HG02763 (cell line): Measurements from ENCODE around the gene TMPRSS9.

Experiments used
- ATAC-seq: cut with Tn5 transposase; IDR thresholded peaks from one replicate; pipeline ENCODE4 v1.9.1; 2021; ENCODE audit warnings: mild to moderate bottlenecking, moderate library complexity; ENCODE audit not compliant: unreplicated experiment

TMPRSS9 gene

DNA sequence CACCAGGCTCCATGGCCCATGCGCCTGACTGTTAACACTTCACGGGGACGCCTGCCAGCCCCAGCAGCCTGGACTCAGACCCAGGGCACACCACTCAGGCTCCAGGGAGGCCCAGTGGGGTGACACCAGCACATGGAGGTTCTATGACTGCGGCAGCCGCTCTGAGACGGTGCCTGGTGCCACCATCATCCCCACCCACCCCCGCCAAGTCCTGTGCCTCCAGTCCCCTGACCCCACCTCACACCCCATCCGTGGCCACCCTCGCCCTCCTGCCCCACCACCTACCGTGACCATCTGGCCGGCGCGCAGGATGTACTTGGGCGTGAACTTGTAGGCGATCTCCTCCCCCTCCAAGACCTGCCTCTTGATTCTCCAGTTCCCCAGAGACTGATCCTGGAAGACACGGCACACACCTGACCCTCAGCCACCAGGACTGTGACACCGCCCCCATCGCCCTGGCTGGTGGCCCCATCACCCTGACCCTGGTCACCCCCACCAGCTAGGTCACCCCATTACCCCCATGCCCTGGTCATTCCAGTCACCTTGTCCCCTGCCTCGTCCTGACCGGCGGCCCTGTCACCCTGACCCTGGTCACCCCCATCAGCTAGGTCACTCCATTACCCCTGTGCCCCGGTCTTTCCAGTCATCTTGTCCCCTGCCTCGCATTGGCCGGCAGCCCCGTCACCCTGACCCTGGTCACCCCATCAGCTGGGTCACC is 72.2 kb downstream of the TMPRSS9 start:
- no peak for ATAC-seq

- no peak for ATAC-seq
Measured at GRCh38 chr19:2433854-2434253, 73.8 kb downstream of the TMPRSS9 start.

- ATAC-seq, result no peak
Measured at GRCh38 chr19:2434267-2434666, 74.2 kb downstream of the TMPRSS9 start.

DNA sequence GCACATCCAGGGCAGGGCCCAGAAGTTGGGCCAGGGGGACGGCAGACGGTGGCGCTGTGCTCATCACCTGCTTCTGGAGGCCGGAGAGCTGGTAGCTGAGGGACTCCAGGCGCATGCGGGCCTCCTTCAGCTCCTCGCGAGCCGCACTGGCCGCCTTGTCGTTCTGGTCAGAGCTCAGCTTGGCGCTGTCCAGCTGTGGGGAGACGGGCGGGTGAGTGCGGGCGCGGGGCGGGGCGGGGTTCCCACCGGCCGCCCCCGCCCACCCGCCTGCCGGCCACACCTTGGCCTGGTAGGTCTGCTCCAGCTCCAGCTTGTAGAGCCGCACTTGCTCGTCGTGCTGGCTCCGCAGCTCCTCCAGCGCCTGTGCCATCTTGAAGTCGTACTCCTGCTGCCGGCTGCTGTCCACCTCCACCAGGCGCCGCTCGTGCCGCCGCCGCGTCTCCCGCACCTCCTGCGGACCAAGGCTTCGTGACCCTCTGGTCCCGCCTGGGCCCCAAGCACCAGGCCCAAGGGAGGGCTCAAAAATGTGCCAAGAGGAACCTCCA is 74.7 kb downstream of the TMPRSS9 start:
- ATAC-seq, result no peak

- no peak for ATAC-seq
Measured at GRCh38 chr19:2436384-2436783, 76.3 kb downstream of the TMPRSS9 start.

DNA sequence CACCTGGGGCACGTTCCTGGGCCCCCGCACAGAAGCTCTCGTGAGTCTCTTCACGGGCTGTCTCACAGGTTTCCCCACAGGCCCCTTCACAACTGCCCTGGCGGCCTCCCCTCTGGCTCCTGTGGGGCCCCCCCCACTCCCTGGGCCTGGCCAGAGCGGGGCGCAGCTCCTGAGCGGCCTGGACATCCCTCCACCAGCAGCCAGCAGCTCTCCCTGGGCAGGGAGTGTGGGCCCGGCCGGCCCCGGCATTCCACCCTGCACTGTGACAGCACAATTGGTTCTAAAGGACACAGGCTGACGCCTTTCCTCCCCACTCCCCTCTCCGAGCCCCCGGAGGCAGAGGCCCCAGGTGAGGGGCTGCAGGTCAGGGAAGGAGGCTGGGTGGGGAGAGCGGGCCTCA is 76.9 kb downstream of the TMPRSS9 start:
- no peak for ATAC-seq

DNA sequence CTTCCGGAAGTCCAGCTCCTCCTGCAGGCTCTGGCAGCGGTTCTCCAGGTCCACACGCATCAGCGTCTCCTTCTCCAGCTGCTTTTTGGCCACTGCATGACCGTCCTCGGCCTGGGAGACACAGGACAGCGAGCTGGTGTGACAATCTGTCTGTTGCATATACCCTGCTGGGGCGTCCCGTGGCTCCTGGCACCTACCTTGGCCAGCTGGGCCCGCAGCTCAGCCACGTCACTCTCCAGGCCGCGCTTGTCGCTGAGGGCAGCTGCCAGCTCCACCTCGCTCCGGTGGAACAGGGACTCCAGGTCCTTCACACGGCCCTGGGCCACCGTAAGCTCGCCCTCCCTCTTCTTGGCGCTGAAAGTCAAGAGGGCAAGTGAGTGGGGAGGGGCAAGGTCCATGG is 78.1 kb downstream of the TMPRSS9 start:
- ATAC-seq, result no peak

DNA sequence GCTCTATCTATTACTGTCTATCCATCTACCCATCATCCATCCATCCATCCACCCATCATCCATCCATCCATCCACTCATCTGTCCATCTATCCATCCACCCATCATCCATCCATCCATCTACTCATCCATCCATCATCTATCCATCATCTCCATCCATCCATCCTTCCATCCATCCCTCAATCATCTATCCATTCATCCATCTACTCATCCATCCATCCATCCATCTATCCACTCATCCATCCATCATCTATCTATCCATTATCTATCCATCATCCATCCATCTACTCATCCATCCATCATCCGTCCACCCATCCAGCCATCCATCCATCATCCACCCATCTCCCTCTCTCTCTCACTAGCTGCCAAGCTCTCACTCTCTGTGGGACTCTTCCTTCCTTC is 80.5 kb downstream of the TMPRSS9 start:
- no peak for ATAC-seq

DNA sequence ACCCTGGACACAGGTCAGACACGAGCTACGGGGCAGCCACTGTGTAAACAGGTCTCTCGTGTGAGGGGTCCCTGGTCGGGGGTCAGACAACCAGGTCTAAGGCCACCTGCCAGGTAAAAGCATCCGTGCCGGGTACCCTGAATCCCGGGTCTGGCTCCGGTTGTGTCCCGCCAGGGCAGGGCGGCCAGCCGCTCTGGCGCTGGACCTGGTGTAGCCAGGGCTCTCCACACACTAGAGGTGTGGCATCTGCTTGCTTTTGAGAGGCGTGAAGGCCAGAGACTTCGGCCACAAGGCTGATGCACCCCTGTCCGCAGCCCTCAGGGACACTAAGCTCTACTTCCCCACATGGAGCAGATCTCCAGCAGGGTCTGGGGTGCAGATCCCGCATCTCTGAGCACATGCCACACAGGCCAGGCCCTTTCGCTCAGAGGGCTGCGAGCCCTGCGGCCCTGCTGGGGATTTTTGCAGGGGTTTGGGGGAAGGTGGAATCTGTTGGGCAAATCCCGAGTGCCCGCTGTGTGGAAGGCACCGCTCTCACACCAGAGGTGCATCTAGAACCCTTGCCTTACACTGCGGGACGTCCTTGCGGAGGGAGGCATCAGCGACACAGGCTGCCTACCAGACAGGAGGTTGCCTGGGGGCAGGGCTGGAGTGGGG is 81.2 kb downstream of the TMPRSS9 start:
- ATAC-seq, result no peak

DNA sequence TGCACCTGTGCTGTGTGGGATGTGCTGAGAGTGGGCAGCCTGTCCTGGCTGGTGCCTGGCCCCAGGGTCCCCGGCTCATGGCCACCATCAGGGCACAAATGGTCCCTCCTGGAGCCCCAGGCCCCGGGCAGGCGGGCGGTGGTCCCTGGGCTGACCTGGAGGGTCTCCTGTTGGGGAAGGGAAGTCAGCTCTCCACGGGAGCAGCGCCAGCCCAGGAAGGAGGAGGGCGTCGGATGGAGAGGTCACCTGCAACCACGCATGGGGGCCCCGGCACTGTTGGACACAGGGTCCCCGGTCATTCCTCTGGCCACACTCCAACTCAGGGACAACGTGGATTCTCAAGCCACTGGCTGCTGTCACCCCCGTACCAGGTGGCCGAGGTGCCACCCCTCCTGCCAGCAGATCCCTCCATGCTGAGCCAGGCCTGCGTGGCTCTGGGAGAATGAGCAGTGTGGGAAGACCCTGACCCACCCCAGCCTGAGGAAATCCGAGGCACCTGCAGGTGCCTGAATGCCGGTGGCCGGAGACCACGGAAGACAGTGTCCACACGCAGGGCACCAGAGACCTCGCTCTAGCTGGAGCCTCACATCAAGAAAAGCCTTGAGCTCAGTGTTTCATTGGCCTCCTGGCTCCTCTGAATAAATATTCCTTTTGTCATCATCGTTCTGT is 83.2 kb downstream of the TMPRSS9 start:
- ATAC-seq, result no peak

- ATAC-seq, result no peak
Measured at GRCh38 chr19:2443785-2444182, 83.7 kb downstream of the TMPRSS9 start.

DNA sequence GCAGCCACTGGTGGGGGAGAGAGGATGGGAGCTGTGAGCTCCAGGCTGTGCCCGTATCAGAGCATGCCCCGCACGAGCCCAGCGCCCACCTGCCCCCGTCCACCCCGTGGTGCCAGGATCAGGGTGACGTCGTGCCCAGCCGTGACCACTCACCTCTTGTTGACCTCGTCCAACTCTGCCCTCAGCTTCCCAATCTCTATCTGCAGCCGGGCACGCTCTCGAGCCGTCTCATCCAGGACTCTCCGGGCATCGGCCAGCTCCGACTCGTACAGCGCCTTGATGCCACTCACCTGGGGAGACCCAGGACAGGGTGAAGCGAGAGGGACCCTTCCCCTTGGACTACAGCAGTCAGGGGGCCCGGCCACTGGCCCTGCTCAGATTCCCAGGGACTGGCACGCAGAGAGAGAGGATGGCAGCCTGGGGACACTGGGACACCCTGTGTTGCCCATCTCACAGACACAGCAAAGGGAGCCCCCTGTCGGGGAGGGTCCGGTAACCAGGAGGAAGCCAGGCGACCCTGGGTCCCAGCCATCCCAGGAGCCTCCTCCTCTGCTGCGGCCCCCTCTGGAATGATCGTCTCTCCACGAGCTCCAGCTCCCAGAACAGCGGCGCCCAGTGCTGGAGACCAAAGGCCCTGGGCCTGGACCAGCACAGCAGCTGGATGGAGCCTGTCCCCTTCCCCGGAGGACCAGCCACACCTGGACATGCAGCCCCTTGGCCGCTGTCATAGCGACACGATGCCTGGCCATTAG is 84.4 kb downstream of the TMPRSS9 start:
- no peak for ATAC-seq

GRCh38 chr19:2446381-2446780 is 86.3 kb downstream of the TMPRSS9 start:
- ATAC-seq, result no peak

GRCh38 chr19:2449019-2449418 is 89.0 kb downstream of the TMPRSS9 start:
- ATAC-seq, result no peak

- ATAC-seq, result no peak
Measured at GRCh38 chr19:2451138-2451537, 91.1 kb downstream of the TMPRSS9 start.

DNA sequence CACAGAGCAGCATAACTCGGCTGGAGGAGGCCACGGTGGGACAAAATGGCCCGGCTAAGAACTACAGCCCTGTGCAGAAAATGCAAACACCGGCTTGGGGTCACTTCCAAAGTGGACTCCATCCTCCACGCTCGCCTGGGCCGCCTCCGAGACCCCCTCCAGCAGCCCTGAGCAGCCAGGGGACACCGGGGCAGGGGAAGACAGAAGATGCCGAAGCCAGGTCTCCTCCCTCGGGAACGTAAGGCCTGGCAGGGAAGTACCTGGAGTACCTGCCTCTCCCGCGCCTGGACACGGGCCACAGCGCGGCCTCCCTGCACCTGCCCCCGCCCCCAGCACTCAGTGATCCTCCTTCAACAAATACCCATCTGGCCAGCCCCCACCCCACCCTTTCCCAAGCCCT is 91.7 kb downstream of the TMPRSS9 start:
- no peak for ATAC-seq

- ATAC-seq, result no peak
Measured at GRCh38 chr19:2453431-2454025, 93.5 kb downstream of the TMPRSS9 start.

DNA sequence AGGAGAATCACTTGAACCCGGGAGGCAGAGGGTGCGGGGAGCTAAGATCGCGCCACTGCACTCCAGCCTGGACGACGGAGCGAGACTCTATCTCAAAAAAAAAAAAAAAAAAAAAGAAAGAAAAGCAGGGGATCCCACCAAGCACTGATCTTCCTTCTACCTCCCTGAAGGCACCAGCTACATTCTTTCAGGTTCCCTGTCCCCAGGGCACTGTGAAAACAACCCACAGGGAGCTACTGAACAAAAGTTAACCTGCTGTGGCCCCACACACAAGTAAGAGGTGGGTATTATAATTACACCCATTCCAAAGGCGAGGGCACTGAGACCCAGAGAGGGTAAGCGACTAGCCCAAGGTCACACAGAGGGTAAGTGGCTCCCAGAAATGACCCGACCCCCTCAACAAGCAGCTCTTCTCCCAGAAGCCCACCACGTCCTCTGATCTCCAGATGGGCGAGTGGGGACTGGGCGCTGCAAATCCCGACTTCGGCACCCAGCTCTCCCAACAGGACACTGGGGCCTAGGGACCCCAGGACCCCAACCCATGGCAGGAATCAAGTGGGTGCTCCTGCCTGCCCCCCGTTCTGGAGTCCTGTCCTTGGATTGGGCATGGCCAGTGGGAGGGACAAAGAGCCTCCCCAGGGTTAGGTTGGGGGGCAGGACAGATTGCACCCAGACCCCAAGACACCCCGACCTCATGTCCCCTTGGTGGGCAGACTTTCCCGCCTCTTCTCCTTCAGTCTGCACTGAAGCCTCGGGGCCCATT is 94.3 kb downstream of the TMPRSS9 start:
- ATAC-seq, result no peak

GRCh38 chr19:2454962-2455850 is 95.1 kb downstream of the TMPRSS9 start:
- ATAC-seq, result no peak
